Activated CD8-positive, alpha-beta memory T cell treated with anti-CD3 and anti-CD28 coated beads, Interleukin-2, amount 50 U/mL, for 1 hour (primary cell): Measurements from ENCODE around the gene C19orf12.
A peak's percentile ranks its signal among the peaks of the same experiment; 100 is the strongest.
"Not testable (repeated sequence)": the region's sequence is repeated elsewhere in the genome, so short reads cannot be mapped to it uniquely, and the experiment has no call there.

Experiments used
- DNase-seq: peaks from one replicate; pipeline ENCODE4 v3.0.0-alpha.2; 2020; ENCODE audit errors: extremely low read depth

C19orf12 gene

GRCh38 chr19:29677001-29677817 is 37.9 kb downstream of the C19orf12 start:
- DNase-seq = no peak

- DNase-seq = no peak
Measured at GRCh38 chr19:29676586-29676985, 38.5 kb downstream of the C19orf12 start.

- DNase-seq = no peak
Measured at GRCh38 chr19:29675650-29676186, 39.3 kb downstream of the C19orf12 start.

GRCh38 chr19:29675120-29675649 is 39.9 kb downstream of the C19orf12 start:
- DNase-seq = no peak

- DNase-seq = no peak
Measured at GRCh38 chr19:29674374-29675119, 40.5 kb downstream of the C19orf12 start.

- DNase-seq = no peak
Measured at GRCh38 chr19:29673451-29674371, 41.4 kb downstream of the C19orf12 start.

- peak; percentile 85 for DNase-seq
Measured at GRCh38 chr19:29672933-29673336, 42.1 kb downstream of the C19orf12 start.

GRCh38 chr19:29672319-29672932 is 42.6 kb downstream of the C19orf12 start:
- no peak for DNase-seq

- peak; percentile 92 for DNase-seq
Measured at GRCh38 chr19:29671393-29672160, 43.5 kb downstream of the C19orf12 start.

GRCh38 chr19:29671026-29671392 is 44.1 kb downstream of the C19orf12 start:
- DNase-seq = not testable (repeated sequence)

- DNase-seq = no peak
Measured at GRCh38 chr19:29670255-29670654, 44.8 kb downstream of the C19orf12 start.

GRCh38 chr19:29668746-29669609 is 46.1 kb downstream of the C19orf12 start:
- no peak for DNase-seq

- DNase-seq = peak; percentile 50
Measured at GRCh38 chr19:29667901-29668341, 47.1 kb downstream of the C19orf12 start.

- DNase-seq = no peak
Measured at GRCh38 chr19:29667387-29667783, 47.7 kb downstream of the C19orf12 start.

- DNase-seq = no peak
Measured at GRCh38 chr19:29666578-29667386, 48.3 kb downstream of the C19orf12 start.

- DNase-seq = no peak
Measured at GRCh38 chr19:29665826-29666577, 49.1 kb downstream of the C19orf12 start.

- no peak for DNase-seq
Measured at GRCh38 chr19:29665215-29665825, 49.7 kb downstream of the C19orf12 start, which contains the start of gene PLEKHF1. PLEKHF1 (plus strand) TSS chr19:29665461; CDS start chr19:29673840, 8,379 bp downstream.
